Hepatocyte (in vitro differentiated cells): Measurements from ENCODE around the gene TCHHL1. TPM values are rescaled to one million over a fixed set of nuclear protein-coding genes. Genes with fewer than 3 reads are reported as not detected.
A peak's percentile ranks its signal among the peaks of the same experiment; 100 is the strongest.

Experiments
- DNase-seq: peaks from one replicate; pipeline ENCODE4 v3.0.0-alpha.2; 2016; ENCODE audit warnings: low spot score
- H2AFZ ChIP-seq: fragments of 200-600 bp; sonication (generic); 2 replicates; pipeline ENCODE4 v1.6.0; 2016; ENCODE audit warnings: antibody characterized with exemption, mild to moderate bottlenecking
- H3K27ac ChIP-seq: fragments of 200-600 bp; sonication (generic); 2 replicates; pipeline ENCODE4 v1.5.1; 2016; ENCODE audit warnings: mild to moderate bottlenecking
- H3K27me3 ChIP-seq: fragments of 200-600 bp; sonication (generic); 2 replicates; pipeline ENCODE4 v1.6.1; 2016
- H3K36me3 ChIP-seq: fragments of 200-600 bp; sonication (generic); replicated peaks from 2 replicates; pipeline ENCODE4 v1.5.1; 2016; ENCODE audit warnings: low read depth; ENCODE audit not compliant: insufficient read depth
- H3K4me1 ChIP-seq: fragments of 200-600 bp; sonication (generic); 2 replicates; pipeline ENCODE4 v1.5.1; 2016; ENCODE audit warnings: mild to moderate bottlenecking, moderate library complexity; ENCODE audit not compliant: insufficient read depth
- H3K4me2 ChIP-seq: fragments of 200-600 bp; sonication (generic); 2 replicates; pipeline ENCODE4 v1.6.0; 2016
- H3K4me3 ChIP-seq: fragments of 200-600 bp; sonication (generic); 2 replicates; pipeline ENCODE4 v1.5.1; 2016; ENCODE audit warnings: mild to moderate bottlenecking
- H3K79me2 ChIP-seq: fragments of 200-600 bp; sonication (generic); 2 replicates; pipeline ENCODE4 v1.6.0; 2017; ENCODE audit warnings: mild to moderate bottlenecking
- H3K9me2 ChIP-seq: fragments of 200-600 bp; sonication (generic); replicated peaks from 2 replicates; pipeline ENCODE4 v1.6.0; 2017; ENCODE audit warnings: mild to moderate bottlenecking; ENCODE audit not compliant: insufficient read depth
- H3K9me3 ChIP-seq: fragments of 200-600 bp; sonication (generic); 2 replicates; pipeline ENCODE4 v1.5.1; 2016; ENCODE audit warnings: low read depth, mild to moderate bottlenecking
- H4K20me1 ChIP-seq: fragments of 200-600 bp; sonication (generic); 2 replicates; pipeline ENCODE4 v1.6.0; 2016; ENCODE audit warnings: mild to moderate bottlenecking; ENCODE audit not compliant: insufficient read depth, poor library complexity, severe bottlenecking
- EZH2 ChIP-seq: fragments of 200-600 bp; sonication (generic); IDR thresholded peaks from 2 replicates; pipeline ENCODE4 v1.6.1; 2016; ENCODE audit warnings: antibody characterized with exemption, mild to moderate bottlenecking, borderline replicate concordance
- EZH2phosphoT487 ChIP-seq: fragments of 200-600 bp; sonication (generic); IDR thresholded peaks from one replicate; pipeline ENCODE4 v1.6.1; 2018; ENCODE audit warnings: antibody characterized with exemption, mild to moderate bottlenecking, low read depth, moderate library complexity; ENCODE audit not compliant: unreplicated experiment, severe bottlenecking
- WGBS: methylation state at CpG from one replicate; pipeline ENCODE4 v1.1.6; 2016; ENCODE audit warnings: low lambda C conversion rate; ENCODE audit errors: missing lambda C conversion rate; 5-methylcytosine and 5-hydroxymethylcytosine counted together
- polyA plus RNA-seq: library from polyadenylated mRNA; unstranded; fragments of >200 nt; fragmentation: Nextera tagmentation; extraction: Ambion mirVana; gene quantifications from 2 replicates; pipeline ENCODE4 v1.2.1, GENCODE V29; 2016
- small RNA-seq: library from RNA; depleted of rRNA; stranded (forward); fragments of <200 nt; gene quantifications from one replicate; pipeline ENCODE3, GENCODE V24; 2014
- total RNA-seq: library from RNA; depleted of rRNA; stranded (reverse); fragments of >200 nt; gene quantifications from 2 replicates; pipeline ENCODE4 v1.2.3, GENCODE V29; 2014
- TF ChIP-seq, protein P1 (sequence below): fragments of 200-600 bp; sonication (generic); IDR thresholded peaks from 2 replicates; pipeline ENCODE4 v1.5.1; 2016; ENCODE audit warnings: antibody characterized with exemption, mild to moderate bottlenecking; ENCODE audit not compliant: poor library complexity

TCHHL1 gene
- total and polyA plus RNA-seq, 2 experiments from 2014 or later = not detected

DNA sequence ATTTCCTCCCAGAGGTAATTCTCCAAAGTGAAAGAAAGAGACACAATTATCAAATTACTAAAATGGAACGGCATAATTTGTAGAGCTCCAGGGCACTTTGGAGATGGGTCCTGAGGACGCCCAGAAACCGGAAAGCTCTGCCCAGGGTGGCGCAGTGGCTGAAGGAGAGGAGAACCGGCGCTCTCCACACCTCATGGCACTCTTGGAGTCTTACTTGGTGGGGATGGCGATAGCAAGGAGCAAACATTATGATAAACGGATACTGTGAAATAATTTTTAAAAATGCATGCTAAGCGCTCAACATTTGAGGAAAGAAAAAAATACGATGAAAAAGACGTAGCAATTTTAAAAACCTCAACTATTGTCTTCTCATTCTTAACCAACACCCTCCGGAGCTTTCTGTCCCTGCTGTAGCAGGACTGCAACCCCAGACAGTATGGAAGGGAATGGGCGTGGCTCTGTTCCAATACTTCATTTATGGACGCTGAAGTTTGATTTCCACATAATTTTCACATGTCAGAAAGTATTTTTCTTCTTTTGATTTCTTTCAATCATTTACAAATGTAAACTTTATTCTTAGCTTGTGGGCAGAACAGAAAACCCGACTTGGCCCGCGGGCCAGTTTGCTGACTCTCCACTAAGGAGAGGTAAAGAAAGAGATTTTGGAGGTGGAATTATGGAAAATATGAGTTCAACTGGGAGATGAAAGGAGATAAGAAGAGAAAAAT, 53.2 kb downstream of the TCHHL1 start:
- WGBS = 3% methylated on average over 17 of the region's 17 CpGs
- DNase-seq = peak; percentile 67

DNA sequence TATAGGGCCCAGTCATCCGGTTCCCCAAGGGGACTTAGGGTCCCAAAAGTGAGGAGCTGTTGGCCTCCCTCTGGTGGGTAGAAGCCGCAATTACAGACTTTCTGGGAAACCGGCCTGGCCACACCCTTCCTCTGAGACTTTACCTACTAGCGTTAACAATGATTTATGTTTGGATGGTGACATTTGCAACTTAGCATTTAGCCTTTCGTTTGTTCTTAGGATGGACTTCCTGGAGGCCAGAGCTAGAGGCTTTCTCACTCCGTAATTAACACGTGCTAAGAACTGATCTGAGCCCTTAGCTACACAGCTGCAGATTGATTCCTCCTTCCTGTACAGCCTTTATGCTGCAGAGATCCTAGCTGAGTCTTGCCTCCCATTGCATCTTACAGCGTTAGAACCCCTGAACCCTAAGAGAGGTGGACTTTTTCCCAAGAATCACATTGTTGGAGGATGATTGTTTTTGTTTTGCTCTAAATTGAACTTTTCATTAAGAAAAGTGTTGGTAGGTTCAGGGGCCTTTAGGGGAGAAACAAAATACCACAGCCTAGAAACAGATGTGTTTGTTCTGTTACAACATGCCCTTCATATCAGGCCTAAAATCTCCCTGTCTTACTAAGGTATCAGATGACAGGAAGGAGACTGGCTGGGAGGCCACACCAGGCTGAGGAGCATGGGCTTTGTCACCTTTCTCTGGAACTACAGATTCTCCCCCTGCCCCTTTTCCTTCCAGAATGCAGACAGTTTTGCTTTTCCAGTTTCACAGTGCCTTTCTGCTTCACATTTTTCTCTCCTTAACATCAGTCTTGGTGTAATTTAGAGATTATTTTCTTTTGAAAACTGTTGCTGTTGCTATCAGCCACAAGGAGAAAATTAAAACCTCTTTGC, 54.0 kb downstream of the TCHHL1 start:
- H4K20me1 ChIP-seq = no peaks in the 10 kb centered on the region
- 5% methylated on average over 8 of the region's 8 CpGs for WGBS
- H3K9me3 ChIP-seq = no peaks in the 10 kb centered on the region
- DNase-seq = peak; percentile 83
- TF ChIP-seq, protein P1, sequence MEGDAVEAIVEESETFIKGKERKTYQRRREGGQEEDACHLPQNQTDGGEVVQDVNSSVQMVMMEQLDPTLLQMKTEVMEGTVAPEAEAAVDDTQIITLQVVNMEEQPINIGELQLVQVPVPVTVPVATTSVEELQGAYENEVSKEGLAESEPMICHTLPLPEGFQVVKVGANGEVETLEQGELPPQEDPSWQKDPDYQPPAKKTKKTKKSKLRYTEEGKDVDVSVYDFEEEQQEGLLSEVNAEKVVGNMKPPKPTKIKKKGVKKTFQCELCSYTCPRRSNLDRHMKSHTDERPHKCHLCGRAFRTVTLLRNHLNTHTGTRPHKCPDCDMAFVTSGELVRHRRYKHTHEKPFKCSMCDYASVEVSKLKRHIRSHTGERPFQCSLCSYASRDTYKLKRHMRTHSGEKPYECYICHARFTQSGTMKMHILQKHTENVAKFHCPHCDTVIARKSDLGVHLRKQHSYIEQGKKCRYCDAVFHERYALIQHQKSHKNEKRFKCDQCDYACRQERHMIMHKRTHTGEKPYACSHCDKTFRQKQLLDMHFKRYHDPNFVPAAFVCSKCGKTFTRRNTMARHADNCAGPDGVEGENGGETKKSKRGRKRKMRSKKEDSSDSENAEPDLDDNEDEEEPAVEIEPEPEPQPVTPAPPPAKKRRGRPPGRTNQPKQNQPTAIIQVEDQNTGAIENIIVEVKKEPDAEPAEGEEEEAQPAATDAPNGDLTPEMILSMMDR = peak; percentile 62
- no peak for TF ChIP-seq EZH2phosphoT487
- H3K79me2 ChIP-seq = peaks cover 26% of the 10 kb centered on the region
- no peak overlapping the region for H2AFZ ChIP-seq
- H3K27ac ChIP-seq = peak overlapping the region; percentile 100
- H3K4me2 ChIP-seq = peak overlapping the region; percentile 81
- peaks cover 17% of the 10 kb centered on the region for H3K4me1 ChIP-seq
- no peaks in the 10 kb centered on the region for H3K9me2 ChIP-seq
- H3K27me3 ChIP-seq = no peaks in the 10 kb centered on the region
- H3K36me3 ChIP-seq = no peaks in the 10 kb centered on the region
- H3K4me3 ChIP-seq = peak overlapping the region; percentile 84

More for the DNA sequence above, 53.2 kb downstream of the TCHHL1 start:
- Histone ChIP-seq H2AFZ (peak overlapping the region; percentile 65), H3K27me3 (no peaks in the 10 kb centered on the region), H3K4me2 (peak overlapping the region; percentile 81), H3K36me3 (no peaks in the 10 kb centered on the region), H3K79me2 (peaks cover 26% of the 10 kb centered on the region), H4K20me1 (no peaks in the 10 kb centered on the region), H3K27ac (peak overlapping the region; percentile 100), H3K9me2 (no peaks in the 10 kb centered on the region), H3K4me1 (peaks cover 17% of the 10 kb centered on the region), H3K9me3 (no peaks in the 10 kb centered on the region), H3K4me3 (peak overlapping the region; percentile 84)
- TF ChIP-seq EZH2 (no peak), EZH2phosphoT487 (no peak)
- TF ChIP-seq, protein P1 = no peak

DNA sequence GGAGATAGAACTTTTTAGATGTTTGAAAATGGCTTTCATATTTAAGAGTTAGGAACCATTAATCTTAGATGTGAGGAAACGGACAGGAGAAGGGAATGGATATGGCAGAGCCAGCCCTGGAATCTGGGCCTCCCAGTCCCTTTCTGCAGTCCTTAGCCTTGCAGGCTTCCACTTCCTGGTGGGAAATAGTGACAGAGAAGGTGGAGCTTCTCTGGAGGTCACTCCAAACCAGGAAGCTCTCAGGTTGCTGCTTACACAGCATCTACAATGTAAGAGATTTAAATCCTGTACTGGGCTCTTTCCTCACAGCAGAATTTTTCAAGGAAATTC, 54.6 kb downstream of the TCHHL1 start:
- peaks cover 26% of the 10 kb centered on the region for H3K79me2 ChIP-seq
- DNase-seq = no peak
- H3K4me3 ChIP-seq = peak overlapping the region; percentile 14
- no peaks in the 10 kb centered on the region for H3K9me3 ChIP-seq
- TF ChIP-seq EZH2 = no peak
- TF ChIP-seq, protein P1 = no peak
- no peak for TF ChIP-seq EZH2phosphoT487
- H3K27ac ChIP-seq = peak overlapping the region; percentile 100
- H3K4me1 ChIP-seq = peaks cover 17% of the 10 kb centered on the region
- no peaks in the 10 kb centered on the region for H3K27me3 ChIP-seq
- H2AFZ ChIP-seq = no peak overlapping the region
- peak overlapping the region; percentile 81 for H3K4me2 ChIP-seq
- no peaks in the 10 kb centered on the region for H3K9me2 ChIP-seq
- no peaks in the 10 kb centered on the region for H4K20me1 ChIP-seq
- H3K36me3 ChIP-seq = no peaks in the 10 kb centered on the region
- 44% methylated on average over 1 of the region's 1 CpG for WGBS

Small RNA genes lying within 50 kb of the gene (small RNA-seq; reads per million reads assigned to genes)
- not detected for gene SPTLC1P4

Other genes starting within 250 kb of the TCHHL1 start
- gene C2CD4D, start 249.2 kb downstream of the TCHHL1 start, total RNA-seq = 0.72 TPM in 1 of 2 replicates, not detected in the other
- 0.96 and 1.1 TPM in 2 replicates for gene C2CD4D, start 249.2 kb downstream of the TCHHL1 start, polyA plus RNA-seq
- not detected in 2 replicates for gene THEM5, start 235.4 kb downstream of the TCHHL1 start, total RNA-seq
- gene THEM5, start 235.4 kb downstream of the TCHHL1 start, polyA plus RNA-seq = 0.21 and 0.32 TPM in 2 replicates
- gene THEM4, start 179.6 kb downstream of the TCHHL1 start, total RNA-seq = 18.6 and 24.8 TPM in 2 replicates
- gene THEM4, start 179.6 kb downstream of the TCHHL1 start, polyA plus RNA-seq = 20.2 and 25.2 TPM in 2 replicates
- gene S100A10, start 95.2 kb downstream of the TCHHL1 start, total RNA-seq = 408 and 485 TPM in 2 replicates
- gene S100A10, start 95.2 kb downstream of the TCHHL1 start, polyA plus RNA-seq = 3,367 and 3,493 TPM in 2 replicates
- 258 and 295 TPM in 2 replicates for gene S100A11, start 52.1 kb downstream of the TCHHL1 start, total RNA-seq
- 1,491 and 1,531 TPM in 2 replicates for gene S100A11, start 52.1 kb downstream of the TCHHL1 start, polyA plus RNA-seq
- gene TCHH, start 26.4 kb upstream of the TCHHL1 start, total RNA-seq = not detected in 2 replicates
- gene TCHH, start 26.4 kb upstream of the TCHHL1 start, polyA plus RNA-seq = 0.12 TPM in 1 of 2 replicates, not detected in the other
- not detected in 2 replicates for gene RPTN, start 70.2 kb upstream of the TCHHL1 start, total RNA-seq
- gene RPTN, start 70.2 kb upstream of the TCHHL1 start, polyA plus RNA-seq = not detected in 2 replicates
- not detected in 2 replicates for gene HRNR, start 135.1 kb upstream of the TCHHL1 start, total RNA-seq
- gene HRNR, start 135.1 kb upstream of the TCHHL1 start, polyA plus RNA-seq = not detected in 2 replicates
- not detected in 2 replicates for gene FLG, start 236.2 kb upstream of the TCHHL1 start, total RNA-seq
- not detected in 2 replicates for gene FLG, start 236.2 kb upstream of the TCHHL1 start, polyA plus RNA-seq